ENCODE data around the gene CEACAM6.
A peak's percentile ranks its signal among the peaks of the same experiment; 100 is the strongest.
"Not testable (repeated sequence)": the region's sequence is repeated elsewhere in the genome, so short reads cannot be mapped to it uniquely, and the experiment has no call there.

CEACAM6 gene

GRCh38 chr19:41755328-41755913 is at the start of gene CEACAM6:
Gene CEACAM6, plus strand, starts transcription at chr19:41755530. Its CDS starts 109 bp downstream, at chr19:41755639.
- no peak for DNase-seq

GRCh38 chr19:41706741-41707501 is 48.4 kb upstream of the CEACAM6 start:
- peak; percentile 87 for DNase-seq

GRCh38 chr19:41707502-41707812 is 47.9 kb upstream of the CEACAM6 start:
- peak; percentile 50 for DNase-seq

GRCh38 chr19:41707871-41708371 is 47.4 kb upstream of the CEACAM6 start:
- DNase-seq, result peak; percentile 40

- no peak for DNase-seq
Measured at GRCh38 chr19:41708481-41708880, 46.8 kb upstream of the CEACAM6 start, which contains the start of gene CEACAM5. Gene CEACAM5, plus strand, starts transcription at chr19:41708626. Its CDS starts 106 bp downstream, at chr19:41708732.

- not testable (repeated sequence) for DNase-seq
Measured at GRCh38 chr19:41709516-41709915, 45.8 kb upstream of the CEACAM6 start.

GRCh38 chr19:41709951-41710645 is 45.2 kb upstream of the CEACAM6 start:
- no peak for DNase-seq

GRCh38 chr19:41711376-41712261 is 43.7 kb upstream of the CEACAM6 start:
- DNase-seq, result no peak

- no peak for DNase-seq
Measured at GRCh38 chr19:41714598-41714997, 40.7 kb upstream of the CEACAM6 start.

- no peak for DNase-seq
Measured at GRCh38 chr19:41718761-41719160, 36.6 kb upstream of the CEACAM6 start.

GRCh38 chr19:41720103-41720502 is 35.2 kb upstream of the CEACAM6 start:
- no peak for DNase-seq

- DNase-seq, result no peak
Measured at GRCh38 chr19:41726493-41726892, 28.8 kb upstream of the CEACAM6 start.

- DNase-seq, result no peak
Measured at GRCh38 chr19:41734156-41734555, 21.2 kb upstream of the CEACAM6 start.

- no peak for DNase-seq
Measured at GRCh38 chr19:41734585-41734984, 20.7 kb upstream of the CEACAM6 start.

GRCh38 chr19:41735071-41735600 is 20.2 kb upstream of the CEACAM6 start:
- no peak for DNase-seq

- no peak for DNase-seq
Measured at GRCh38 chr19:41739361-41739760, 16.0 kb upstream of the CEACAM6 start.

GRCh38 chr19:41740415-41741243 is 14.7 kb upstream of the CEACAM6 start:
- no peak for DNase-seq

- no peak for DNase-seq
Measured at GRCh38 chr19:41741244-41741554, 14.1 kb upstream of the CEACAM6 start.

GRCh38 chr19:41744850-41745249 is 10.5 kb upstream of the CEACAM6 start:
- no peak for DNase-seq

GRCh38 chr19:41745756-41746155 is 9.6 kb upstream of the CEACAM6 start:
- DNase-seq, result no peak

GRCh38 chr19:41746593-41747227 is 8.6 kb upstream of the CEACAM6 start:
- DNase-seq, result peak; percentile 67
